T1000 (cell line): ENCODE results near the gene DNAJA1.
"Not testable (repeated sequence)": the region's sequence is repeated elsewhere in the genome, so short reads cannot be mapped to it uniquely, and the experiment has no call there.

Source experiments
- DNase-seq: peaks from one replicate; lab custom pipeline; 2025; ENCODE audit warnings: mixed read lengths; lab: John Stamatoyannopoulos, UW

The DNAJA1 gene

DNA sequence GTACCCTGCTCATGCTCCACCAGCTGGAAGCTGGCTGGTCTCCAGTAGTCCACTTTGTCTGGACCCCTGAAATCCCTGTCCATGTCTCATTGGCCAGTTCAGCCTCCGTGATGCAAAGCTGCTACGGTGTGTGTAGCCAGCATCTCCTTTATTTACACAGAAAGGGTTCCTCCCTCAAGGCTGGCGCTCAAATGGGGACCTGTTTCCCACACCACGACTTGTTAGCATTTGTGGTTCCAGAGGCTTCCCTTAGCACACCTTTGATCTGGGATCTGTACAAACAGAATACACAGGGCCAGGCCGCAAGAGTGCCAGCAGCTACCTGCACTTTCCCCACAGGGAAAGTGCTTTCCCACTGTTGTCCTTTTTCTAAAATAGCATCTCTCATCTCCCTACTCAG is 57.1 kb downstream of the DNAJA1 start:
- no peak for DNase-seq

DNA sequence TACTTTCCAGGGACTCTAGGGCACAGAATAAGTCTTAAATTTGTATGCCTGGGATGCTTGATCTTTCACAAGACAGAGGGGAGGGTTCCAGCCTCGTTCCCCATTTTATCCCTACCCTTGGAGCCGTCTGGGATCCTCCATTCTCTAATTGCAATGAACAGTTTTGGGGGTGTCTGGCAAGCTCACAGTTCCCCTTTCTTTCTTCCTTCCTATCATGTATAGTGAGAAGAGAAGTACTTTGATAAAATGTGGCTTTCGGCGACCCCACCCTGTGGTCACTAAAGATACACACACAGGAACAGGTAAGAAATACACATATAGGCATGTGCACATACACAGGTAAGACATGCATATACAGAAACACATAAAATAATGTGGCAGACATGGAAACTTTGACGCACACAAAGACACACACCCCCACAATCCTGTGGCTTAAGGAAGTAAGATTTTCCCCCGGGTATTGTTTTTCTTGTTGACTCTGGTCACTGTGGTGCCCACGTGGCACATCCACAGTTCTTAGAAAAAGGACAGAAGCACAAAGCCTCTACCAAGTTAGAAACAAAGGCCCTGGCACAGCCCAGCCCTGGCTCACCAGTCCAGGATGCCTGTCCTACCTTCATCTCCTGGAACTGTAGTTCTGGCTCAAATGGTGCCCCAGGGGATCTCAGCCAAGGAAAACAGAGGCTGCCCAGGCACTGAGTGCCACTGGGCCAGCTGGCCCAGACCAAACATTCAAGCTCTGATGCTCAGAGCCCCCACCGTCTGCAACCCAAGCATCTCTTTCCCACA is 57.7 kb downstream of the DNAJA1 start:
- DNase-seq: no peak

DNA sequence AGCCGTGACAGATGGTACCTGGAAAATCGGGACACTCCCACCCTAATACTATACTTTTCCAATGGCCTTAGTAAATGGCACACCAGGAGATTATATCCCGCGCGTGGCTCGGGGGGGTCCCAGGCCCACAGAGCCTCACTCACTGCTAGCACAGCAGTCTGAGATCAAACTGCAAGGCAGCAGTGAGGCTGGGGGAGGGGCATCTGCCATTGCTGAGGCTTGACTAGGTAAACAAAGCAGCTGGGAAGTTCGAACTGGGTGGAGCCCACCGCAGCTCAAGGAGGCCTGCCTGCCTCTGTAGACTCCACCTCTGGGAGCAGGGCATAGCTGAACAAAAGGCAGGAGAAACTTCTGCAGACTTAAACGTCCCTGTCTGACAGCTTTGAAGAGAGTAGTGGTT is 60.6 kb downstream of the DNAJA1 start:
- DNase-seq: not testable (repeated sequence)
